ENCODE measurements around the gene KCNK7.

DNA sequence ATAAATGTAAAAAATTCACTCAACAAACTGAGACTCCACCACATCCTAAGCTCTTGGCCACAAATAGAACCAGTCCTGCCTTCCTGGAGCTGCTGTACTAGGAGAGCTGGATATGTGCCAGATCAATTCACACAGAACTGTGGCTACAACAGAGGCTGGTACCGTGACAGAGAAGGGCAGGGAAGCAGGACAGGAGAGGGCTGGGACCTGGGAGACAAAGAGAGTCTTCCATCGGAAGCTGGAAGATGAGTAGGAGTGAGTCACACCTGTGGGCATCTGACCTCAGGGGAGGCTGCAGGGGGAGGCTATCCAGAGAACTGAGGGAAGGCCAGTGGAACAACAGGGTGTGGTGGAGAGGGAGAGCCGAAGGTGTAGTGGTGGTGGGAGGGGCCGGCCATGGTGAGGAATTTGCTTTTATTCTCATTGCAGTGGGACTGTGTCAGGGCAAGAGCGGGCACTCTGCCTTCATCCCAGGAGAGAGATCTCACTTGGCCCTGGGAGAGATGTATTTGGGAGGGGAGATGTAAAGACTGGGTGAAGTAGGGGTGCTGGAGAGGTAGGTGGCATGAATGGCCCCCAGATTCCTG lies 35.6 kb downstream of the KCNK7 start:
- TF ChIP-seq, protein P1, sequence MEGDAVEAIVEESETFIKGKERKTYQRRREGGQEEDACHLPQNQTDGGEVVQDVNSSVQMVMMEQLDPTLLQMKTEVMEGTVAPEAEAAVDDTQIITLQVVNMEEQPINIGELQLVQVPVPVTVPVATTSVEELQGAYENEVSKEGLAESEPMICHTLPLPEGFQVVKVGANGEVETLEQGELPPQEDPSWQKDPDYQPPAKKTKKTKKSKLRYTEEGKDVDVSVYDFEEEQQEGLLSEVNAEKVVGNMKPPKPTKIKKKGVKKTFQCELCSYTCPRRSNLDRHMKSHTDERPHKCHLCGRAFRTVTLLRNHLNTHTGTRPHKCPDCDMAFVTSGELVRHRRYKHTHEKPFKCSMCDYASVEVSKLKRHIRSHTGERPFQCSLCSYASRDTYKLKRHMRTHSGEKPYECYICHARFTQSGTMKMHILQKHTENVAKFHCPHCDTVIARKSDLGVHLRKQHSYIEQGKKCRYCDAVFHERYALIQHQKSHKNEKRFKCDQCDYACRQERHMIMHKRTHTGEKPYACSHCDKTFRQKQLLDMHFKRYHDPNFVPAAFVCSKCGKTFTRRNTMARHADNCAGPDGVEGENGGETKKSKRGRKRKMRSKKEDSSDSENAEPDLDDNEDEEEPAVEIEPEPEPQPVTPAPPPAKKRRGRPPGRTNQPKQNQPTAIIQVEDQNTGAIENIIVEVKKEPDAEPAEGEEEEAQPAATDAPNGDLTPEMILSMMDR (IDR thresholded peaks at IDR 0.05; ENCODE audit: low read depth, low read length), result no peak
- TF ChIP-seq POLR2A (IDR thresholded peaks at IDR 0.05; ENCODE audit: extremely low read depth, insufficient read length) (no peak), MYC (IDR thresholded peaks at IDR 0.05; ENCODE audit: low read depth, low read length) (no peak)
- TF ChIP-seq, protein P2, sequence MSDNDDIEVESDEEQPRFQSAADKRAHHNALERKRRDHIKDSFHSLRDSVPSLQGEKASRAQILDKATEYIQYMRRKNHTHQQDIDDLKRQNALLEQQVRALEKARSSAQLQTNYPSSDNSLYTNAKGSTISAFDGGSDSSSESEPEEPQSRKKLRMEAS (IDR thresholded peaks at IDR 0.05; ENCODE audit: low read depth, low read length), result no peak

Measured in NB4 (cell line).